K562 (cell line): ENCODE results near the gene RNASET2. TPM values are rescaled to one million over a fixed set of nuclear protein-coding genes. Genes with fewer than 3 reads are reported as not detected.
A peak's percentile ranks its signal among the peaks of the same experiment; 100 is the strongest.

Experiments used
- ATAC-seq: fragments of 200-7000 bp; cut with Tn5 transposase; 3 replicates; pipeline ENCODE4 v1.9.1; 2020; ENCODE audit warnings: moderate library complexity
- Bru-seq: library from RNA; stranded (reverse); fragments of 400-500 nt; gene quantifications from one replicate; lab custom pipeline; 2021; lab: Mats Ljungman, UMichigan
- BruChase-seq, 2 experiments: library from RNA; stranded (reverse); fragments of 400-500 nt; gene quantifications; one replicate each; lab custom pipeline; 2021; lab: Mats Ljungman, UMichigan
- BruUV-seq: library from RNA; stranded (reverse); fragments of 400-500 nt; replicated peaks from 2 replicates; lab custom pipeline; 2021; lab: Mats Ljungman, UMichigan
- CTCF ChIA-PET: fragments of 300-600 bp; formaldehyde crosslinking; extraction: SDS; loops from one replicate; lab custom pipeline; 2021; ENCODE audit warnings: low intra/inter-chr PET ratio; lab: Yijun Ruan, JAX
- POLR2A ChIA-PET: fragments of 300-600, 350-650 bp; sonication (Branson Sonifier 250); formaldehyde crosslinking; extraction: SDS; loops from one replicate; lab custom pipeline; 2021; ENCODE audit warnings: antibody characterized with exemption, inconsistent platforms; lab: Yijun Ruan, JAX
- DNase-seq, 4 experiments: peaks; one replicate each; pipeline versions ENCODE4 v3.0.0 to v3.0.0-alpha.2; 2011 to 2018; ENCODE audit warnings: low spot score in 3 of 4, mixed read lengths in 3 of 4; ENCODE audit errors: extremely low read depth in 1 of 4
- FAIRE-seq: peaks from 2 replicates; lab custom pipeline; 2011; peaks lifted over from hg19 to GRCh38; lab: Jason Lieb, UNC
- H2AFZ ChIP-seq: 2 replicates; pipeline ENCODE4 v1.6.0; 2011; ENCODE audit warnings: low read depth, low read length, control low read depth, inconsistent platforms
- H3K27ac ChIP-seq: fragments of 200-600 bp; 3 replicates; pipeline ENCODE4 v1.8.0; 2011; ENCODE audit warnings: low read depth, mild to moderate bottlenecking, control low read depth, inconsistent platforms, low read length, moderate library complexity, mixed read lengths; ENCODE audit errors: extremely low read depth
- H3K27me3 ChIP-seq, 2 experiments: fragments of 300-600 bp in 1 of 2; 2 replicates in 1 of 2; 3 replicates in 1 of 2; pipeline versions ENCODE4 v1.6.0 to v1.8.0; 2011; ENCODE audit warnings: inconsistent platforms in 2 of 2, low read length in 2 of 2, mild to moderate bottlenecking in 1 of 2, mixed read lengths in 1 of 2, moderate library complexity in 1 of 2; ENCODE audit not compliant: control insufficient read depth in 2 of 2, insufficient read depth in 2 of 2
- H3K36me3 ChIP-seq: fragments of 300-600 bp; 3 replicates; pipeline ENCODE4 v1.8.0; 2011; ENCODE audit warnings: mild to moderate bottlenecking, low read length, inconsistent platforms; ENCODE audit not compliant: control insufficient read depth, insufficient read depth
- H3K4me1 ChIP-seq, 2 experiments: fragments of 200-600 bp in 1 of 2; replicated peaks in 1 of 2; 2 replicates in 1 of 2; 3 replicates in 1 of 2; pipeline versions ENCODE4 v1.5.1 to v1.8.0; 2011; ENCODE audit warnings: inconsistent platforms in 2 of 2, low read length in 2 of 2, mild to moderate bottlenecking in 1 of 2, mixed read lengths in 1 of 2, moderate library complexity in 1 of 2; ENCODE audit not compliant: control insufficient read depth in 2 of 2, insufficient read depth in 2 of 2
- H3K4me2 ChIP-seq: 2 replicates; pipeline ENCODE4 v1.6.1; 2011; ENCODE audit warnings: low read length, control low read depth, inconsistent platforms, mixed read lengths; ENCODE audit not compliant: insufficient read depth
- H3K4me3 ChIP-seq: fragments of 200-600 bp; sonication (generic), shearing (Covaris generic); 2 replicates; pipeline ENCODE4 v1.5.1; 2016; ENCODE audit warnings: control low read depth, inconsistent platforms
- H3K79me2 ChIP-seq: fragments of 200-600 bp; 3 replicates; pipeline ENCODE4 v1.8.0; 2011; ENCODE audit warnings: low read length, inconsistent platforms; ENCODE audit not compliant: control insufficient read depth, insufficient read depth
- H3K9ac ChIP-seq, 2 experiments: 2 replicates each; pipeline versions ENCODE4 v1.6.0 to v1.6.1; 2011; ENCODE audit warnings: low read depth in 2 of 2, low read length in 2 of 2, control low read depth in 1 of 2, inconsistent platforms in 1 of 2, mild to moderate bottlenecking in 1 of 2, mixed read lengths in 1 of 2; ENCODE audit not compliant: insufficient read depth in 1 of 2
- H3K9me1 ChIP-seq: one replicate; pipeline ENCODE4 v1.6.0; 2011; ENCODE audit warnings: inconsistent platforms, mild to moderate bottlenecking, low read length, moderate library complexity; ENCODE audit not compliant: control insufficient read depth, insufficient read depth
- H3K9me3 ChIP-seq: replicated peaks from 2 replicates; pipeline ENCODE4 v1.5.1; 2011; ENCODE audit warnings: low read depth, low read length, inconsistent platforms; ENCODE audit not compliant: control insufficient read depth, insufficient read depth
- H4K20me1 ChIP-seq: replicated peaks from 2 replicates; pipeline ENCODE4 v1.6.1; 2011; ENCODE audit warnings: low read length, inconsistent platforms, mixed read lengths; ENCODE audit not compliant: control insufficient read depth, insufficient read depth
- REST ChIP-seq, 2 experiments: fragments of 450-650 bp; formaldehyde crosslinking in 1 of 2; IDR thresholded peaks; 2 replicates each; pipeline versions ENCODE4 v1.4.0 to v1.6.1; 2014 to 2020; ENCODE audit warnings: mild to moderate bottlenecking in 2 of 2, borderline replicate concordance in 1 of 2, low read depth in 1 of 2
- ZBTB34 ChIP-seq: fragments of 250-450 bp; sonication (Bioruptor Pico); IDR thresholded peaks from 2 replicates; pipeline ENCODE4 v1.8.0; 2021; ENCODE audit warnings: mild to moderate bottlenecking, moderate library complexity
- ZBTB7A ChIP-seq: IDR thresholded peaks from 2 replicates; pipeline ENCODE4 v1.6.1; 2011; ENCODE audit warnings: low read depth, mild to moderate bottlenecking, low read length, moderate library complexity, borderline replicate concordance; ENCODE audit not compliant: control insufficient read depth
- WGBS: fragments of 100-300 bp; shearing (Covaris generic); methylation state at CpG from one replicate; pipeline ENCODE4 v1.1.6; 2016; ENCODE audit warnings: low coverage, mixed read lengths; ENCODE audit not compliant: insufficient coverage; ENCODE audit errors: missing lambda C conversion rate; 5-methylcytosine and 5-hydroxymethylcytosine counted together
- in situ Hi-C: fragments of 300-500 bp; cut with MboI; formaldehyde crosslinking; loops from 4 replicates; pipeline ENCODE4 v1.15.0; 2018; ENCODE audit warnings: inconsistent platforms, mixed read lengths
- intact Hi-C: fragments of 100-400 bp; cut with micrococcal nuclease; formaldehyde crosslinking; loops from 2 replicates; pipeline ENCODE4 v1.14.2; 2022
- long read RNA-seq, 3 experiments: library from polyadenylated mRNA in 2 of 3; library from RNA in 1 of 3; unstranded in 2 of 3; stranded (forward) in 1 of 3; transcript quantifications; one replicate each; pipeline ENCODE4 v2.0.0, GENCODE V29; 2019 to 2022
- polyA minus RNA-seq, 3 experiments: library from RNA; depleted of rRNA, polyadenylated mRNA; stranded (reverse); fragments of >200 nt; gene quantifications; 2 replicates each; pipeline ENCODE4 v1.2.3, GENCODE V29; 2011
- polyA plus RNA-seq, 8 experiments: library from polyadenylated mRNA; depleted of rRNA in 4 of 8; stranded (reverse) in 5 of 8; unstranded in 3 of 8; fragments of >200 nt; fragmentation: Nextera tagmentation in 2 of 8; fragmentation: Illumina TruSeq in 1 of 8; extraction: Ambion mirVana in 2 of 8; extraction: Trizol in 1 of 8; gene quantifications; 2 replicates each; pipeline versions ENCODE4 v1.2.1 to v1.2.3, GENCODE V29; 2011 to 2014; ENCODE audit warnings: inconsistent platforms in 1 of 8, missing spikeins in 1 of 8
- total RNA-seq, 7 experiments: library from RNA; depleted of rRNA in 6 of 7; stranded (reverse); fragments of >200 nt in 6 of 7; fragmentation: Illumina TruSeq in 2 of 7; extraction: Trizol in 2 of 7; gene quantifications; 2 replicates each; pipeline versions ENCODE4 v1.2.1 to v1.2.3, GENCODE V29; 2011 to 2021; ENCODE audit warnings: low replicate concordance in 1 of 7

Gene RNASET2
- 55.9 TPM in 2 replicates for total RNA-seq (2011; cell fraction: chromatin; rRNA removed; ENCODE audit: low replicate concordance)
- total RNA-seq (2011; cell fraction: nucleolus; rRNA removed): 54.7 and 61.6 TPM in 2 replicates
- 64.9 and 75.9 TPM in 2 replicates for total RNA-seq (2011; cell fraction: nucleoplasm; rRNA removed)
- total RNA-seq (2014; rRNA removed): 138 and 168 TPM in 2 replicates
- 66.4 and 66.9 TPM in 2 replicates for total RNA-seq (2014; rRNA removed; fragmentation: Illumina TruSeq; extraction: Trizol)
- 130 and 141 TPM in 2 replicates for total RNA-seq (2015; rRNA removed; fragmentation: Illumina TruSeq; extraction: Trizol)
- total RNA-seq (2021): 99.2 and 105 TPM in 2 replicates
- polyA plus RNA-seq (2011; rRNA removed): 46.4 and 211 TPM in 2 replicates
- polyA plus RNA-seq (2011; cell fraction: cytosol; rRNA removed): 45.3 and 139 TPM in 2 replicates
- polyA plus RNA-seq (2011; cell fraction: nucleus; rRNA removed): 31.3 and 148 TPM in 2 replicates
- 137 and 140 TPM in 2 replicates for polyA plus RNA-seq (2012)
- polyA plus RNA-seq (2014; fragmentation: Illumina TruSeq; extraction: Trizol): 75.2 and 91.3 TPM in 2 replicates
- 10 to 100 TPM in 1 of 2 experiments, 1 to 10 TPM in 1; 7.4 to 15.8 TPM for polyA plus RNA-seq (2014; fragmentation: Nextera tagmentation; extraction: Ambion mirVana)
- 108 and 124 TPM in 2 replicates for polyA plus RNA-seq (2014; rRNA removed)
- polyA minus RNA-seq (2011; rRNA and poly(A)+ RNA removed): 20.3 and 116 TPM in 2 replicates
- 14.3 and 84.4 TPM in 2 replicates for polyA minus RNA-seq (2011; cell fraction: cytosol; rRNA and poly(A)+ RNA removed)
- 9.3 and 51.3 TPM in 2 replicates for polyA minus RNA-seq (2011; cell fraction: nucleus; rRNA and poly(A)+ RNA removed)
- Bru-seq, nascent RNA: percentile 86 among the genes with signal in this experiment
- percentile 81 among the genes with signal in this experiment for BruChase-seq, experiment 1, labeled RNA remaining after a 2-hour chase
- percentile 79 among the genes with signal in this experiment for BruChase-seq, experiment 2, labeled RNA remaining after a 6-hour chase
- long read RNA-seq, experiment 1, transcript RNASET2-210 (9 exons, 1,375 nt): major isoform, 55 of 129 reads
- long read RNA-seq, experiment 1, partial matches to known transcripts: 2 of 129 reads
- long read RNA-seq, experiment 1, other reads (novel, unspliced or antisense): 70 of 129 reads
- long read RNA-seq, experiment 2, transcript RNASET2-201 (9 exons, 1,220 nt): major isoform, 53 of 73 reads
- long read RNA-seq, experiment 2, partial matches to known transcripts: 5 of 73 reads
- long read RNA-seq, experiment 2, other reads (novel, unspliced or antisense): 14 of 73 reads
- long read RNA-seq, experiment 3, transcript RNASET2-210 (9 exons, 1,375 nt): major isoform, 29 of 40 reads
- long read RNA-seq, experiment 3, partial matches to known transcripts: 1 of 40 reads
- long read RNA-seq, experiment 3, other reads (novel, unspliced or antisense): 10 of 40 reads

GRCh38 chr6:166956444-166957086, at the start of gene RNASET2:
RNASET2 (minus strand) TSS chr6:166956550; CDS start chr6:166956182, 368 bp downstream.
- peak within 1 kb of the TSS; percentile 75 for H3K4me3 ChIP-seq
- H3K4me1 ChIP-seq: peaks cover 27 to 41% of the 10 kb centered on the region in 2 experiments
- TF ChIP-seq ZBTB34 (CRISPR knock-in tag) (no peak), REST (IDR thresholded peaks at IDR 0.05; ENCODE audit: borderline replicate concordance) (no peak), REST (CRISPR knock-in tag; IDR thresholded peaks at IDR 0.05; ENCODE audit: low read depth) (no peak), ZBTB7A (peak; percentile 16; the same call in 1 of the 2 replicates)

More at GRCh38 chr6:166956444-166957086, at the start of gene RNASET2:
- no TSS peak for BruUV-seq
- POLR2A ChIA-PET: interaction anchor here (0.6 to 2.2 kb wide), 10 partner anchors 14 to 232 kb away, joined by 3 to 6 read pairs (median 3); partner anchors contain the start of gene CEP43
- ATAC-seq: peak; percentile 97
- WGBS: 2% methylated on average over 44 of the region's 71 CpGs
- DNase-seq: peak; percentile 96 to 99 (median 97)
- Histone ChIP-seq H3K9me1 (no peaks in the 10 kb centered on the region), H2AFZ (peak within 1 kb of the TSS; percentile 93), H3K79me2 (peaks cover 15% of the 10 kb centered on the region), H3K9me3 (no peaks in the 10 kb centered on the region), H3K27ac (peak within 1 kb of the TSS; percentile 73), H3K27me3 (no peaks in the 10 kb centered on the region), H3K9ac (peak within 1 kb of the TSS; percentile 69 to 94), H3K36me3 (peaks cover 3% of the 10 kb centered on the region; the same call in 2 of the 3 replicates), H3K4me2 (peak within 1 kb of the TSS; percentile 73), H4K20me1 (no peaks in the 10 kb centered on the region)
- in situ Hi-C loops (loop anchor here (10.0 kb wide), 1 partner anchor 182 kb away; no protein-coding TSS in a partner anchor), intact Hi-C loops (loop anchor here (2.0 kb wide), 1 partner anchor 42 kb away; the partner anchor contains the start of gene CEP43)
- FAIRE-seq: peak; percentile 74
- CTCF ChIA-PET: interaction anchor here (0.7 kb wide), 1 partner anchor 14 kb away, joined by 3 read pairs; no protein-coding TSS in a partner anchor
